Measurements from ENCODE around the gene CCDC183. TPM values are rescaled to one million over a fixed set of nuclear protein-coding genes. Genes with fewer than 3 reads are reported as not detected.
"Not testable (repeated sequence)": the region's sequence is repeated elsewhere in the genome, so short reads cannot be mapped to it uniquely, and the experiment has no call there.

Gene CCDC183
- total RNA-seq, 1 donor from 2014 or later: 1.2 TPM

DNA sequence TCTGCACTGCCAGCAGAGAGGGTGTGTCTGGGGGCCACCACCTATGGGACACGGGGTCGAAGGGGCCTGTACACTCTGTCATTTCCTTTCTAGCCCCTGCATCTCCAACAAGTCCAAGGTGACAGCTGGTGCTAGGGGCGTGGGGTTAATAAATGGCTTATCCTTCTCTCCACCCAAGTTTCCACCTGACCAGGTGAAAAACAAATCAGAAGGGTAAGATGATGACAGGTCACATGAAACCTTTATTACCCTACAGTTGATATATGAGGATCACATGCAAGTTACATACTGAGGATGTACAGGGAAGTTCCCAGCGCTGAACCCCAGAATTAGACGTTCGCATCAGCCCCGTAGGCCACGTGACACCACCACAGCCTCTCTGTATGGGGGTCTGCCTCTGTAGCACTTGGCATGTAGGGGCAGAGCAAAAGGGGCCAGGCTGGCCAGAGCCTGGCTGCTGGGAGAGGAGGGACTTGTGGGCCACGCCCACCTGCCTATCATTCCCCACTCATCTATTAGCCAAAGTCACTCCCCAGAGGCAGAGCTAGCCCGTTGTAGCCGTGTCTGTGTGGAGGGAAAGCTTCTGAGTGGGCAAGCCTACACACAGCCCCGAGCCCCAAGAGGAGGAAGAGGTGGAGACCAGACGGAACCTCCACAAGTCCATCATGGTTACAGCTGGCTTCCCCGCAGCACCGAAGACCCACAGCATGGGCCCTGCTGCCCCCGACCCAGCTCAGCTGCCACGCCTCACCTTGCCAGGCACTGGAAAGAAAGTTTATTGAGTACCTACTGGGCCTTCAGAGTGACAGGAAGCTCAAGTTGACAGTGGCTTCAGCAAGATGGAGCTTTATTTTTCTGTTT, 2.8 kb upstream of the CCDC183 start:
- Mint-ChIP-seq H3K36me3 (ENCODE audit: low read depth, unreplicated experiment) (peaks cover 5% of the 10 kb centered on the region), H3K9me3 (ENCODE audit: unreplicated experiment) (no peaks in the 10 kb centered on the region), H3K4me3 (ENCODE audit: unreplicated experiment) (no peak overlapping the region), H3K27me3 (ENCODE audit: unreplicated experiment) (peaks cover 3% of the 10 kb centered on the region), H3K4me1 (ENCODE audit: unreplicated experiment) (peaks cover 21% of the 10 kb centered on the region), H3K27ac (ENCODE audit: unreplicated experiment) (no peak overlapping the region)
- TF ChIP-seq, protein P1, sequence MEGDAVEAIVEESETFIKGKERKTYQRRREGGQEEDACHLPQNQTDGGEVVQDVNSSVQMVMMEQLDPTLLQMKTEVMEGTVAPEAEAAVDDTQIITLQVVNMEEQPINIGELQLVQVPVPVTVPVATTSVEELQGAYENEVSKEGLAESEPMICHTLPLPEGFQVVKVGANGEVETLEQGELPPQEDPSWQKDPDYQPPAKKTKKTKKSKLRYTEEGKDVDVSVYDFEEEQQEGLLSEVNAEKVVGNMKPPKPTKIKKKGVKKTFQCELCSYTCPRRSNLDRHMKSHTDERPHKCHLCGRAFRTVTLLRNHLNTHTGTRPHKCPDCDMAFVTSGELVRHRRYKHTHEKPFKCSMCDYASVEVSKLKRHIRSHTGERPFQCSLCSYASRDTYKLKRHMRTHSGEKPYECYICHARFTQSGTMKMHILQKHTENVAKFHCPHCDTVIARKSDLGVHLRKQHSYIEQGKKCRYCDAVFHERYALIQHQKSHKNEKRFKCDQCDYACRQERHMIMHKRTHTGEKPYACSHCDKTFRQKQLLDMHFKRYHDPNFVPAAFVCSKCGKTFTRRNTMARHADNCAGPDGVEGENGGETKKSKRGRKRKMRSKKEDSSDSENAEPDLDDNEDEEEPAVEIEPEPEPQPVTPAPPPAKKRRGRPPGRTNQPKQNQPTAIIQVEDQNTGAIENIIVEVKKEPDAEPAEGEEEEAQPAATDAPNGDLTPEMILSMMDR (IDR thresholded peaks at IDR 0.05; ENCODE audit: unreplicated experiment): no peak
- DNase-seq (ENCODE audit: low spot score): no peak

DNA sequence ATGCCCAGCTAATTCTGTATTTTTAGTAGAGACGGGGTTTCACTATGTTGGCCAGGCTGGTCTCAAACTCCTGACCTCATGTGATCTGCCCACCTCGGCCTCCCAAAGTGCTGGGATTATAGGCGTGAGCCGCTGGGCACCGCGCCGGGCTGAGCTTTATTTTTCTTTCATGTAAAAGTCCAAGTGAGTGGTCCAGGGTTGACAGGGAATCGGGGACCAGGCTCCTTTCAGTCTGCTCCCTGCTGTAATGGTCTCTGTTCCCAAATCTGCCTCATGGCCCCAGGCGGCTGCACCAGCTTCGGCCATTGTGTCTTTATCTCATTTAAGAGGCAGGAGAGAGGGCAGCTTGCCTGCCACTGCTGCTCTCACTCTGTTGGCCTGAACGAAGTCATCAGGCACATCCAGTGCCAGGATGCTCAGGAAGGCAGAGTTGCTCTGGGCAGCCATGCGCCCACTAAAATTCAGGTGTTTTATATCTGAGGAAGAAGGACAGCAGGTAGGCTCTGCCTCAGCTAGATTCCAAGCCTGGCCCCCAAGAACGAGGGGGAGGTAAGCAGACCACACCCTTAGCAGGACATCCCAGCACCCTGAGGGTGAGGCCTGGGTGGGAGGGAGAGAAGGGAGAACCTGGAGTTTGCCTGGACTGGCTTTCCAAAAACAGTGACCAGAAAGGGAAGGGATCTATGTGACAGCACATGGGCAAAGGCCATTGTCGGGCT, 1.7 kb upstream of the CCDC183 start:
- H3K4me3 Mint-ChIP-seq (ENCODE audit: unreplicated experiment): peak overlapping the region; percentile 11
- H3K27ac Mint-ChIP-seq (ENCODE audit: unreplicated experiment): no peak overlapping the region
- H3K36me3 Mint-ChIP-seq (ENCODE audit: low read depth, unreplicated experiment): peaks cover 5% of the 10 kb centered on the region
- H3K27me3 Mint-ChIP-seq (ENCODE audit: unreplicated experiment): peaks cover 3% of the 10 kb centered on the region
- DNase-seq (ENCODE audit: low spot score): no peak
- TF ChIP-seq, protein P1 (IDR thresholded peaks at IDR 0.05; ENCODE audit: unreplicated experiment): no peak
- H3K9me3 Mint-ChIP-seq (ENCODE audit: unreplicated experiment): no peaks in the 10 kb centered on the region
- peaks cover 21% of the 10 kb centered on the region for H3K4me1 Mint-ChIP-seq (ENCODE audit: unreplicated experiment)

DNA sequence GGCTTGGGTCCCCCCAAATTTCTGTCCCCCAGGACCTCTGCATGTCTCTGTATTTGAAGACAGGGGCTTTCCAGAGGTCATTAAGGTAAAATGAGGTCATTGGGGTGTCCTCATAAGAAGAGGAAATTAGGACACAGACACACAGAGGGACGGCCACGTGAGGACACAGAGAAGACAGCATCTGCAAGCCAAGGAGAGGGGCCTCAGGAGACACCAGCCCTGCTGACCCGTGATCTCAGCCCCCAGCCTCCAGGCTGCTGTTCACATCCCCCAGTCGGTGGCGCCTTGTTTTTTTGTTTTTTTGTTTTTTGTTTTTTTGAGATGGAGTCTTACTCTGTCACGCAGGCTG, 1.2 kb upstream of the CCDC183 start:
- Mint-ChIP-seq H3K4me3 (ENCODE audit: unreplicated experiment) (no peak overlapping the region), H3K4me1 (ENCODE audit: unreplicated experiment) (peaks cover 21% of the 10 kb centered on the region), H3K36me3 (ENCODE audit: low read depth, unreplicated experiment) (peaks cover 5% of the 10 kb centered on the region), H3K27me3 (ENCODE audit: unreplicated experiment) (peaks cover 3% of the 10 kb centered on the region), H3K9me3 (ENCODE audit: unreplicated experiment) (no peaks in the 10 kb centered on the region), H3K27ac (ENCODE audit: unreplicated experiment) (no peak overlapping the region)
- TF ChIP-seq, protein P1 (IDR thresholded peaks at IDR 0.05; ENCODE audit: unreplicated experiment): no peak
- no peak for DNase-seq (ENCODE audit: low spot score)

DNA sequence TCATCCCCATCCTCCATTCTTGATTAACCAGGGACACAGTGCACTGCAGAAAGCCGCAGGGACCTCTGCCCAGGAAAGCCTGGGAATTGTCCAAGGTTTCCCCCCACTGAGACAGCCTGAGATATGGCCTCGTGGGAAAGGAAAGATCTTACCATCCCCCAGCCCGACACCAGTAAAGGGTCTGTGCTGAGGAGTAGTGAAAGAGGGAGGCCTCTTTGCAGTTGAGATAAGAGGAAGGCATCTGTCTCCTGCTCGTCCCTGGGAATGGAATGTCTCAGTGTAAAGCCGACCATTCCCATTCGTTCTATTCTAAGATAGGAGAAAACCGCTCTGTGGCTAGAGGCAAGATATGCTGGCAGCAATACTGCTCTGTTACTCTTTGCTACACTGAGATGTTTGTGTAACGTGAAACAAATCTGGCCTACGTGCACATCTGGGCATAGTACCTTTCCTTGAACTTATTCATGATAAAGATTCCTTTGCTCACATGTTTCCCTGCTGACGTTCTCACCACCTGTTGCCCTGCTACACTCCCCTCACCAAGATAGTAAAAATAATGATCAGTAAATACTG, 723 bp downstream of the CCDC183 start:
- Mint-ChIP-seq H3K4me1 (ENCODE audit: unreplicated experiment) (peaks cover 24% of the 10 kb centered on the region), H3K27ac (ENCODE audit: unreplicated experiment) (peak overlapping the region; percentile 49)
- not testable (repeated sequence) for H3K27me3 Mint-ChIP-seq (ENCODE audit: unreplicated experiment); H3K9me3 Mint-ChIP-seq (ENCODE audit: unreplicated experiment); DNase-seq (ENCODE audit: low spot score); H3K4me3 Mint-ChIP-seq (ENCODE audit: unreplicated experiment); H3K36me3 Mint-ChIP-seq (ENCODE audit: low read depth, unreplicated experiment)

DNA sequence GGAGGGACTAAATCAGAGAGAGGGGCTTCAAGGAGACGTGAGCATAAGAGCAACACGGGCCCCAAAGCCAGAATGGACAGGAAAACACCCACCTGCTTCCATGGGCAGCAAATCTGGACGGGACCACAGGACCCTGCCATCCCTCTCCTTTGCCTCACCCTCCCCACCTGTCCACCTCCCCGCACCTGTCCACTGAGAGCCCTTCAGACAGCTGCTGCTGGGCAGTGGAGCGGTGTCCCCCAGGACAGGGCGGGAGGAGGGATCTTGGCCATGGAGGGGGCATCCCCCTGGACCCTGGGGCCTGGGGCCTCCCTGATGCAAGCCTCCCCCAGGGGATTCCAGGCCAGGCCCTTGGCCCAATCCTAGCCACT, 2.6 kb downstream of the CCDC183 start:
- Mint-ChIP-seq H3K36me3 (ENCODE audit: low read depth, unreplicated experiment) (no peaks in the 10 kb centered on the region), H3K4me3 (ENCODE audit: unreplicated experiment) (no peak overlapping the region), H3K4me1 (ENCODE audit: unreplicated experiment) (peaks cover 16% of the 10 kb centered on the region), H3K9me3 (ENCODE audit: unreplicated experiment) (no peaks in the 10 kb centered on the region), H3K27me3 (ENCODE audit: unreplicated experiment) (peaks cover 9% of the 10 kb centered on the region), H3K27ac (ENCODE audit: unreplicated experiment) (no peak overlapping the region)
- no peak for DNase-seq (ENCODE audit: low spot score)
- TF ChIP-seq, protein P1 (IDR thresholded peaks at IDR 0.05; ENCODE audit: unreplicated experiment): no peak

All from endothelial cell (in vitro differentiated cells).